ENCODE results near the gene ZFP69.
A peak's percentile ranks its signal among the peaks of the same experiment; 100 is the strongest.
"Not testable (repeated sequence)": the region's sequence is repeated elsewhere in the genome, so short reads cannot be mapped to it uniquely, and the experiment has no call there.

Gene ZFP69

GRCh38 chr1:40476924-40477677 is at the start of gene ZFP69:
Gene ZFP69 (plus strand): TSS chr1:40477290. CDS start chr1:40479362, 2,072 bp downstream.
- DNase-seq = peak; percentile 53

GRCh38 chr1:40431385-40431784 is 45.7 kb upstream of the ZFP69 start:
- DNase-seq = no peak

DNA sequence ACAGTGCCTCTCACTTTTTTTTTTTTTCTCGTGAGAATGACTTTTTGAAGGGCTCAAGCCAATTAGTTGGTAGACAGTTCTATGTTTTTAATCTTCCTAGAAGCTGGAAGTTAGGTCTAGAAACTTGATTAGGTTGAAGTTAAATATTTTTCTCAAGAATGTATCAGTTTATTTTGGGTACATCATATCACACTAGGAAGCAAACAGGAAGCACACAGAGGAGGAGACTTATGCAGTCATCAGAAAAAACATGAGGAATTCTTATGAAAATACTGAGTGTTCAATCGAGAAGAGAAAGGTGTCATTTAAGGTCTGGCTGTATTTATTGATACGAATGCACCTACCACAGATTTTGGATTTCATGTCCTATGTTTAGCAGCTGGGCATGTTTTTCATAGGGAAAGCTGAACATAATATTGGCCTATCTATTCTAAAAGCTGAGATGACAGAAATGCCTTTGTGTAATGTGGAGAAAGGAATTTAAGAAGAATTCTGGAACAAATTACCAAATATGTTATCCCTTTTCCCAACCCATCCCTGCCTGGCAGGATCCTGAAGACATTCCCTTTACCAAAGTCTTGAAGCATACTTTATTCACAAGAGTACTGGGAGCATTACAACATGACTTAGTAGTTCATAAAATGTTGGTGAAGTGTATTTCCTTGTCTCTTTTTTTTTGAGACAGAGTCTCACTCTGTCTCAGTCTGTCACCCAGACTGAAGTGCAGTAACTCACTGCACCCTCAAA is 44.3 kb upstream of the ZFP69 start:
- no peak for DNase-seq

DNA sequence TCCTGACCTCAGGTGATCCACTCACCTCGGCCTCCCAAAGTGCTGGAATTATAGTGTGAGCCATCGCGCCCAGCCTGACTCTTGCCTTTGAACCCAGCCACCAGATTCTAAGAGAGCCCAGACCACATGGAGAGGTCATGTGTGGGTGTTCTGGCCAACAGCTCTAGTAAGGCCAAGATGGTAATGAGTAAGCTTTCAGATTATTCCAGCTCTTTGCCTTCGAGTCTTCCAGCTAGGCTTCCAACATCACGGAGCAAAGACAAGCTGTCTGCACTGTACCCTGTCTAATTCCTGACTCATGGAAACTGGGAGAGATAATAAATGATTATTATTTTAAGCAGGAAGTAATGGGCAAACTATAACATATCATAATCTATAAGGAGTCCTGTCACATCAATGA is 41.6 kb upstream of the ZFP69 start:
- DNase-seq = no peak

DNA sequence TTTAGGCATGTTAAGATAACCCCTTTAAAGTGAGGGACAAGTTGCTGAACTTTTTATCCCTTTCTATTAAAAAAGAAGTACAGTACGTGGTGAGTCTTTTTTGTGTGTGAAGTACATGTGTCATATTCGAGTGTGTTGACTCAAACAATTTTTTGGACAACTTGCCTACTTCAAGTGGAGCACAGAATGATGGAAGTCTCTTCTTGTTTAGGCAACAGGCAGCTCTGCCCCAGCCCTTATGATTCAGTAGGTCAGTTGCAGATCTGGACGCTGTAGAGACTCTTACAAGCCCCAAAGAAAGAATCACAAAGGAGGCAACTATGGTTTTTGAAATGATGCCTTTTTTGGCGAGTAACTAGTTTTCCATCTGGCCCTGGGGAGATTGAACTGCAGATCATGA is 41.2 kb upstream of the ZFP69 start:
- DNase-seq = no peak

DNA sequence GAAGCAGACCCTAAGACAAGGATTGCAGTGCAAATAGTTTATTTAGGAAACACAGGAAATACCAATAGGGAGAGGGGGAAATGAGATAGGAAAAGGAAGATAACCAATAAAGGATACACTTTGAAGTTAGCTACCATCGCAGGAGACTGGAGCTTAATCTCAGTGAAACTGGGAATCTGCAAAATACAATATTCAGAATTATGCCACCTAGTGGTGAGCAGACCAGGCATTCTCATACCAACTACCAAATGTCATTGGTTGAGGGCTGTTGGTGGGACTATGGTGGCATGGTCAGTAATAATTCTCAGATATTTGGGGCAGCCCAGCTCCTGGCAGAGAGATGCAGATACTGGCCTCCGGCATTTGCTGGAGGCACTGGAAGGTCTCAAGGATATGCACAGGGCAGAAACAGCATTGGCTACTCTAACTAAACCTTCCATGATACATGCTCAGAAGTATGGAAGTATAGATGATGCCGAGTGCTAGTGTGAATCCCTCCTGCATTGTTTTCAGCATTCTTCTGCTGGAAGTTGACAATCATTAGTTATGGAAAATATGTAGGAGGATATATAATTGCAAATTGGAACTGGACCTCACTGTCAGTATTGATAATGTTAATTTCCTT is 38.6 kb upstream of the ZFP69 start:
- no peak for DNase-seq

DNA sequence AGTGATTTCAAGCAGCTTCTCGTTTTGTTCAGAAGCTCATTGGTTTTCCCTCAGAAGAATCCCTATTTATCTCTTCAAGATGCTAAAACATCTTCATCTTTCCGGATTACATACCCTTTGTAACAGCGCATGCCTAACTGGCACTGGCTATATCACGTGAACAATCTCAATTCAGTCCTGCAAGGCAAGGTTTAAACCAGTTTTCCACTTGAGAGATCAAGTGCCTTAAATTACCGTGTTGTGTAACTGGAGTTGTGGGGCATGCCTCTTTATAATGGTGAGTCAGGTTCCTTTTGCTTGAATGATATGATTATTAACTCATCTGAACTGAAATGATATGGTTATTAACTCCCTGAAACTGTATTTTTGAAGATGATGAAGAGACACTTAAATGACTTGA is 37.8 kb upstream of the ZFP69 start:
- DNase-seq = no peak

DNA sequence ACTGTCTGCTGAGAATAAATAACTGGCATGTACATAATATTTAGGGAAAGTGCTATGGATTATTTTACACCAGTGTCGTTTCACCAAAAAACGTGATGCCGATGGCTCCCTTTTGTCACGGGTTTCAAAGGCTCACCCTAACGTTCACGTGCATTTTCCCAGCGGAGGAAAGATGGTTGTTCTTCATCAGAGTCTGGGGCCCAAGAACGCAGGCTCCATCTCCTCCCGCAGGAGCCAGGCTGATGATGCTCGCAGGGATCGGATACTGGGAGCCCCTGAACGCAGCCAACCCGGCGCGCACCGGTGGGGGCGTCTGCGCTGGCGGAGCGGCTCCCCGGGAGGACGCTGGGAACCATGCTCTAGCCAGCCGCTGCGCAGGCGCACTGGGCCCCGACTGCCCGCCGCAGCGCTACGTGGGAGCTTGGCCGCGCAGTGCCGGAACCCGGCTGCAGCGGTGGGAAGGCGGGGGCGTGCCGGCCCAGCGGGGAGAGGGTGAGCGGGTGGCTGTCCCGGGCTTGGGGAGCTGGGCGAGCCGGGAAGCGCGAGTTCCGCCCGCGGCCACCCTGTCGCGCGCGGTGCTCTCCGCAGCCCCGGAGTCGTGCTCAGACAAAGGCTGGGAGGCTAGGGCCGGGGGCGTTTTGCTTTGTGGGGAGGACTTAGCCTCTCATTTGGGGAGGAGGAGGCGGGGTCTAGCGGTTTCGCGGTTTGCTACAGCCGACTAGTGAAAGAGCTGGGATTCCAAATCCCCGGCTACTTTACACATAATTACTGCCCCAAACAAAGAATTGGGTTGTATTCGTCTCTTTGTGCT is 27.2 kb upstream of the ZFP69 start, which contains the start of gene ZFP69B:
ZFP69B (plus strand) TSS at position 793 of the 811 bp plus-strand sequence. CDS start 486 bp downstream, outside the sequence.
- peak; percentile 77 for DNase-seq

DNA sequence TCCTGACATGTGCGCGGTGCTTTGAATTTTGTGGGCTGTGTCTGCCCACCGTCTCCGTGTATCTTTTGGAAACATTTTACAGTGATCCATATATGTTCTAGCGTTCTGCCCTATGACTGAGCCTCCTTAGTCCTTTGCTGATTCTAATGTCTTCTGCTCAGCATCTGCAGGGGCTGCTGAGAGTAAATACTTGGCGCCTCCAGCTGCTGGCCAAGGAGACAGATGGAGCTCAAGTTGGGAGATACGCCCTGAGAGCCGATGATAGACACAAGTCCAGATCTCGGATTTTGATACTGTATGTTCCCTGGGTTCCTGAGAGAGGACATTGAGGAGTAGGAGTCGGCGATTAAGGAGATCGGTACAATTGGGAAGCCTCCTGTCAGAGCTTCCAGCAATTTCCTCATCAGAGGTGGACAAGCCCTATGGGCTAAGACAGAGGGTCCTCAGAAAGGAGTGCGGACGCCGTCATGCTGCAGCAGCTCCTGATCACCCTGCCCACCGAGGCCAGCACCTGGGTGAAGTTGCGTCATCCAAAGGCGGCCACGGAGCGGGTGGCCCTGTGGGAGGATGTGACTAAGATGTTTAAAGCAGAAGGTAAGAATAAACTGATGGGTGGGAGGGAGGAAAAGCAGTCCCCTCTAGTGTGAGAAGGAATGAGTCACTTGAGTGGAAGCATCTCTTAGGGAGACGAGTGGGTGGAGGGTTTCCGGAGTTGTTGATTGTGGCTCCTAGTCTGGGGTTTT is 26.4 kb upstream of the ZFP69 start:
- DNase-seq = peak; percentile 61

DNA sequence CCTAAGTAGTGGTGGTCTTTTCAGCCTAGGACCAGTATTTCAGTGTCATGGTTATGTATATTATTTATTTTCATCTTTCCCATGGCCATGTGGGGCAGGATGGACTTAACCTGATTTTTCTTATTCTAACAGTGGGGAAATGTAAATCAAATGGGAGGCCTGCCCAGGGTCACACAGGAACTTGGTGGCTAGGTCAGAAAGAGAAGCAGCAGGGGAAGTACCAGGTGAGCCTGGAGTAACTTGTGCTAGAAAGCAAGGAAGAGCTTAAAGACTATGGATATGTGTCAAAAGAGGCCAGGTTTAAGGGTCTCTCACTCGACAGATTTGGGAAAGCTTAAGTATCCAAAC is 25.9 kb upstream of the ZFP69 start:
- DNase-seq = no peak

GRCh38 chr1:40454873-40455272 is 22.2 kb upstream of the ZFP69 start:
- DNase-seq = no peak

DNA sequence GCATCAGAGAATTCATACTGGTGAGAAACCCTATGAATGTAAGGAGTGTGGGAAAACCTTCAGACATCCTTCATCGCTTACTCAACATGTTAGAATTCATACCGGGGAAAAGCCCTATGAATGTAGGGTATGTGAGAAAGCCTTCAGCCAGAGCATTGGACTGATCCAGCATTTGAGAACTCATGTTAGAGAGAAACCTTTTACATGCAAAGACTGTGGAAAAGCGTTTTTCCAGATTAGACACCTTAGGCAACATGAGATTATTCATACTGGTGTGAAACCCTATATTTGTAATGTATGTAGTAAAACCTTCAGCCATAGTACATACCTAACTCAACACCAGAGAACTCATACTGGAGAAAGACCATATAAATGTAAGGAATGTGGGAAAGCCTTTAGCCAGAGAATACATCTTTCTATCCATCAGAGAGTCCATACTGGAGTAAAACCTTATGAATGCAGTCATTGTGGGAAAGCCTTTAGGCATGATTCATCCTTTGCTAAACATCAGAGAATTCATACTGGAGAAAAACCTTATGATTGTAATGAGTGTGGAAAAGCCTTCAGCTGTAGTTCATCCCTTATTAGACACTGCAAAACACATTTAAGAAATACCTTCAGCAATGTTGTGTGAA is 14.0 kb upstream of the ZFP69 start:
- DNase-seq = no peak

DNA sequence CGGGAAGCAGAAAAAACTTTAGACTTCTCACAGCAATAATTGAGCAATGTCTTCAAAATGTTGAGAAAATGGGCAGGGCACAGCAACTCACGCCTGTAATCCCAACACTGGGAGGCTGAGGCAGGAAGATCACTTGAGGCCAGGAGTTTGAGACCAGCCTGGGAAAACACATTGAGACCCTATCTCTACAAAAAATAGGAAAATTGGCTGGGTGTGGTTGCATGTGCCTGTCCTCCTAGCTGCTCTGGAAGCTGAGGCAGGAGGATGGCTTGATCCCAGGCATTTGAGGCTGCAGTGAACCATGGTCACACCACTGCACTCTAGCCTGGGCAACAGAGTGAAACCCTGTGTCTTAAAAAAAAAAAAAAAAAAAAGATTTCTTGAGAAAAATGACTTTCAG is 7.8 kb upstream of the ZFP69 start:
- DNase-seq = no peak

DNA sequence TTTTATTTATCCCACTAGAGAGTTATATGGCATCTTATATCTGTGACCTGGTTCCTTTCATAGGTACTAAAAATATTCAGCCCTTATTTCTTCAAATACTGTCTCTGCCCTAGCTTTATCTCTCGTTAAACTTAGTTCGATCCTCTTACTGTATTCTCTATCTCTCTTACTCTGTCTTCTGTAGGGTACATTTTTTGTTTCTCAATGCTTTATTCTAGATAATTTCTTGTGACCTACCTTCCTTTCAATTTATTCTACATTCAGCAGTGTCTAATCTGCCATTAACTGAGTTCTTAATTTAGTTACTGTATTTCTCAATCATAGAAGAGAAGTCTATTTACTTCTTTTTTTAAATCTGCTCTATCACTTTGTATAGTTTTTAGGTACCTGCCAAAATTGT is 1.8 kb upstream of the ZFP69 start:
- no peak for DNase-seq

DNA sequence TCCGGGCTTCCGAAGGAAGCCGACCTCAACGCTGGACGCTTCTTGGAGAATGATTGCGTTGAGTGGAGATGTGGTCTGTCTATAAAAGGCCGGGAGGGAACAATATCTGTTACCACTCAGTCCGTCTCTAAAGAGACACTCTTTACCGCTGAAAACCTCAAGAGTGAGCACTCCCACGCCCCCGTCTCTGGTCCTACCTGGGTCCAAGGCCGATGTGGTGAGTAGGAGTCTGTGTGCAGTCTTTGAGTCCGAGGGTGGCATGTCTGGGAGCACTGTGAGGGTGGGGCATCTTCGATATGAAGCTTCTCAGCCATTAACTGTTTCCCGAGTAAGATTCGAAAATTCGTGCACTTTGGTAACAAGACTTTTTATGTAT is 576 bp downstream of the ZFP69 start:
- no peak for DNase-seq

DNA sequence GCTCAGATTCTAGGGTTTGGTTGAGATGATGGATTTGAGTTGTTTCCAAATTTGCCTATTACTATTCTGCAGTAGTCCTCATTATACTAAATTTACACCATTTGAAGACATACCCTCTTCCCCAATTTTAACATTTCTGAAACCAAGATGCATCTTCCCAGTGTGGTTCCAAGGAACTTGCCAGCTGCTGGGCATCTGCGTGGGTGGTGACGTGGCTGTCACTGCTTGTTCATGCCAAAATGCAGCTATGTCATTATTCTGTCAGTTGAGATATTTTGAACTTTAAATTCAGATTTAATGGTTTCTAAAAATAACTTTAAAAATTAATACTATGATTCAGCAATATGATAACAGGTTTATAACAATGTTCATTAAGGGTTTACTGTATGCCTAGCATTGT is 1.2 kb downstream of the ZFP69 start:
- no peak for DNase-seq

GRCh38 chr1:40479156-40479555 is 2.1 kb downstream of the ZFP69 start:
- DNase-seq = no peak

GRCh38 chr1:40495315-40495903 is 18.3 kb downstream of the ZFP69 start:
- no peak for DNase-seq

DNA sequence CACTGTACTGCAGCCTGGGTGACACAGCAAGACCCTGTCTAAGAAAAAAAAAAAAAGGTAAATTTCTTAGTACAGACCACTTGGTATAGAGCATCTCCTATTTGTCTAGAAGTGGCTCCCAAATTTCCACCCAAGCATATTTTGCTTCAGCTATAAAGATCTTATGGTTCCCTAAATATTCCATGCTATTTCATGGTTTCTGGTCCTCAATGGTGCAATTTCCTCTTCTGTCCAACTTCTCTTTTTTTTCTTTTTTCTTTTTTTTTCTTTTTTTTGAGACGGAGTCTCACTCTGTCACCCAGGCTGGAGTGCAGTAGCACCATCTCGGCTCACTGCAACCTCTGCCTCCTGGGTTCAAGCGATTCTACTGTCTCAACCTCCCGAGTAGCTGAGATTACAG is 25.6 kb downstream of the ZFP69 start:
- not testable (repeated sequence) for DNase-seq

DNA sequence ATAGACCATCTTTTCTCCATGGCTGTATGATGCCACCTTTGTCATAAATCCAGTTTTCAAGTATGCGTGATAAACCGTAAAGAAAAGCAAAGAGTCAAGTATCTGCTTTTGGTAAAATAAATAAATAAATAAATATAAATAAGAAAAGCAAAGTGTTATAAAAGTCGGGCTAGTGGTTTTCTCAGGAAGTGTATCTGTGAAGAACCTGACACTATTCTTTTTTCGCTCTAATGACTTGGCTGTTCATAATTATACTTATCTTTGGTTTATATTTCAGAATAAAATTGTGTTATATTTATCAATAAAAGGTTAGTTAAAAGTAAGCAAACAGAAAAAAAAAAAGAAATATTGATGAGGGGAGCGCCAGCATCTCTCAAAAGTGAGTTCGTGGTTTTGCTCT is 30.9 kb downstream of the ZFP69 start:
- DNase-seq = no peak

All from activated effector memory CD4-positive, alpha-beta T cell treated with Interleukin-2 at 50 U/mL for 16 hours (primary cell).